Lung (tissue), 12 donors: ENCODE results near the gene CDHR1. TPM values are rescaled to one million over a fixed set of nuclear protein-coding genes. Genes with fewer than 3 reads are reported as not detected.

Source experiments
- ATAC-seq: fragments of 200-7000 bp; cut with Tn5 transposase; one replicate; pipeline ENCODE4 v1.9.1; 2020; ENCODE audit warnings: moderate number of reproducible peaks; ENCODE audit not compliant: insufficient read depth, low FRiP score
- DNase-seq, 3 donors: peaks; one replicate each; pipeline ENCODE4 v3.0.0-alpha.2; 2013 to 2017
- H3K27ac ChIP-seq, 2 donors: one replicate each; pipeline ENCODE4 v1.5.1; 2013; ENCODE audit warnings: mild to moderate bottlenecking in 2 of 2, moderate library complexity in 2 of 2, control low read depth in 1 of 2, inconsistent platforms in 1 of 2, low read depth in 1 of 2, low read length in 1 of 2
- H3K27me3 ChIP-seq, 3 donors: one replicate each; pipeline ENCODE4 v1.5.1; 2013; ENCODE audit warnings: low read length in 2 of 3; ENCODE audit not compliant: control insufficient read depth in 3 of 3, insufficient read depth in 3 of 3
- H3K36me3 ChIP-seq, 4 donors: one replicate each; pipeline ENCODE4 v1.5.1; 2013; ENCODE audit warnings: low read length in 4 of 4, mild to moderate bottlenecking in 1 of 4, moderate library complexity in 1 of 4; ENCODE audit not compliant: control insufficient read depth in 4 of 4, insufficient read depth in 4 of 4
- H3K4me1 ChIP-seq, 5 donors: one replicate each; pipeline ENCODE4 v1.5.1; 2013; ENCODE audit warnings: low read length in 5 of 5, mild to moderate bottlenecking in 2 of 5, moderate library complexity in 1 of 5; ENCODE audit not compliant: control insufficient read depth in 5 of 5, insufficient read depth in 5 of 5
- H3K4me3 ChIP-seq: one replicate; pipeline ENCODE4 v1.5.1; 2013; ENCODE audit warnings: mild to moderate bottlenecking, control low read depth, moderate library complexity
- H3K9ac ChIP-seq, 2 donors: one replicate each; pipeline ENCODE4 v1.5.1; 2013; ENCODE audit warnings: low read length in 2 of 2, control low read depth in 1 of 2; ENCODE audit not compliant: insufficient read depth in 1 of 2
- H3K9me3 ChIP-seq, 4 donors: one replicate each; pipeline ENCODE4 v1.5.1; 2013; ENCODE audit warnings: low read length in 3 of 4, mild to moderate bottlenecking in 1 of 4, moderate library complexity in 1 of 4; ENCODE audit not compliant: control insufficient read depth in 4 of 4, insufficient read depth in 3 of 4
- WGBS, 2 donors: extraction: QIAGEN DNeasy Blood & Tissue Kit; methylation state at CpG; one replicate each; pipeline ENCODE4 v1.1.7; 2013; 5-methylcytosine and 5-hydroxymethylcytosine counted together
- polyA plus RNA-seq, 2 donors: library from polyadenylated mRNA; stranded (reverse); fragments of 200-250 nt; gene quantifications; one replicate each; pipeline ENCODE4 v1.2.1, GENCODE V29; 2013
- total RNA-seq, 2 donors: library from RNA; depleted of rRNA in 1 of 2; stranded (reverse); fragments of >200 nt in 1 of 2; gene quantifications; one replicate each; pipeline ENCODE4 v1.2.1, GENCODE V29; 2014 to 2021
- TF ChIP-seq, protein P1 (sequence below): IDR thresholded peaks from 2 replicates; pipeline ENCODE4 v1.5.1; 2012; ENCODE audit warnings: mild to moderate bottlenecking; ENCODE audit errors: control extremely low read depth, extremely low read depth
- donor health status: control.
- donor health status: control.
- donor health status: Bipolar disorder and iron deficiency.
- donor health status: healthy.
- donor health status: DM: yes; HTN: yes; CAD: no.

The CDHR1 gene
- total and polyA plus RNA-seq, 4 donors: 0.10 to 0.49 (median 0.32) TPM

DNA sequence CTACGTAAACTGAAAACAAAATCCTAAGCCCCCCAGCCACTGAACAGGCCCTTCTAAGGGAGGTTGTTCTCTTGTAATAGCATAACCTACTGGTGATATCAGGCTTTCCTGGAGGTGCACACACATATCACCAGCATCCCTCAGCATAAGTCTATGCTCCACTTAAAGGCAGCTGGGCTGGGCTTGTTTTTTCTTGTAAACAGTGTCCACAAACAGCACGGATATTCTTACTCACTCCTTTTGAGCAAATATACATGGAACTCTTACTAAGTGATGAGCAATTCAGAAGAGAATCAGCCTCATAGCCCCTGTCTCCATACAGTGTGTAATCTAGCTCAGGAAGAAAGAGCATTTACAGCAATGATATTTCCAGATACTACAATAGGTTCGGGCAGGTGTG lies 44.6 kb downstream of the CDHR1 start:
- Histone ChIP-seq H3K9ac (no peak overlapping the region), H3K27me3 (peaks cover 0 to 3% (median 0%) of the 10 kb centered on the region in 3 donors), H3K27ac (no peak overlapping the region), H3K4me1 (no peaks in the 10 kb centered on the region), H3K4me3 (no peak overlapping the region), H3K36me3 (no peaks in the 10 kb centered on the region), H3K9me3 (peaks cover 0 to 6% (median 0%) of the 10 kb centered on the region in 4 donors)
- DNase-seq (no peak), ATAC-seq (no peak)
- TF ChIP-seq, protein P1, sequence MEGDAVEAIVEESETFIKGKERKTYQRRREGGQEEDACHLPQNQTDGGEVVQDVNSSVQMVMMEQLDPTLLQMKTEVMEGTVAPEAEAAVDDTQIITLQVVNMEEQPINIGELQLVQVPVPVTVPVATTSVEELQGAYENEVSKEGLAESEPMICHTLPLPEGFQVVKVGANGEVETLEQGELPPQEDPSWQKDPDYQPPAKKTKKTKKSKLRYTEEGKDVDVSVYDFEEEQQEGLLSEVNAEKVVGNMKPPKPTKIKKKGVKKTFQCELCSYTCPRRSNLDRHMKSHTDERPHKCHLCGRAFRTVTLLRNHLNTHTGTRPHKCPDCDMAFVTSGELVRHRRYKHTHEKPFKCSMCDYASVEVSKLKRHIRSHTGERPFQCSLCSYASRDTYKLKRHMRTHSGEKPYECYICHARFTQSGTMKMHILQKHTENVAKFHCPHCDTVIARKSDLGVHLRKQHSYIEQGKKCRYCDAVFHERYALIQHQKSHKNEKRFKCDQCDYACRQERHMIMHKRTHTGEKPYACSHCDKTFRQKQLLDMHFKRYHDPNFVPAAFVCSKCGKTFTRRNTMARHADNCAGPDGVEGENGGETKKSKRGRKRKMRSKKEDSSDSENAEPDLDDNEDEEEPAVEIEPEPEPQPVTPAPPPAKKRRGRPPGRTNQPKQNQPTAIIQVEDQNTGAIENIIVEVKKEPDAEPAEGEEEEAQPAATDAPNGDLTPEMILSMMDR: no peak
- 89 to 91% methylated on average over 3 of the region's 3 CpGs for WGBS, 2 donors

DNA sequence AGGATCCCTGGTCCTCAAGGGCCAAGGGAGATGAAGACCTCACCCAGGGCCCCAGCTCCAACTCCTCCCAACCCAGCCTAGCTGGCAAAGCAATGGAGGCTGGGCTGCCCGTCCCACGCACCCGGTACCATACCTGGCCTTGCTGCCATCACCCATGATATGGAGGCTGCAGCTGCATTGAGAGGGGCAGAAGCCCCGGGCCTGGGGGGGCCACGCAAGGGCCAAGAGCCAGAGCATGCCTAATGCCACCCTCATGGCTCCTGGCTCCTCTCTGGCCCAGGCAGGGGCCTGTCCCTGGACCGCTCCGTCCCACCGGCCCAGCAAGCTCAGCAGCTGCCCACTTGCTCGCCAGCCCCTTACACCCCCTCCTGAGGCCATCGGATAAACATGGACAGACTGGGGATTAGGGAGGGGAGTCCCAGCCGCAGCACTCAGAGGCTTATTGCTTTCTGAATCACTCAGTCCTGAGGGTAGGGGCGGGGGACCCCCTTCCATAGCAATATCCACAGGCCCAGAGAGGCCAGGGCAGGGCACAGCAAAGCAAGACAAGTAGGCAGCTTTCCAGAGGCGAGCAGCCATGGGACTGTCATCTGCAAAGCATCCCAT lies 47.0 kb downstream of the CDHR1 start, which contains the start of gene LRIT1:
Gene LRIT1 (minus strand): TSS at position 362 of the 606 bp plus-strand sequence. CDS start 107 bp downstream, at position 255.
- no peak within 1 kb of the TSS for H3K27ac ChIP-seq
- H3K27me3 ChIP-seq: peaks cover 0 to 3% (median 2%) of the 10 kb centered on the region in 3 donors
- no peaks in the 10 kb centered on the region for H3K36me3 ChIP-seq
- TF ChIP-seq, protein P1: no peak
- H3K9me3 ChIP-seq: peaks cover 0 to 6% (median 0%) of the 10 kb centered on the region in 4 donors
- WGBS, 2 donors: 87 to 88% methylated on average over 13 of the region's 13 CpGs
- DNase-seq: no peak
- H3K4me3 ChIP-seq: no peak within 1 kb of the TSS
- H3K9ac ChIP-seq: no peak within 1 kb of the TSS
- ATAC-seq: no peak
- H3K4me1 ChIP-seq: no peaks in the 10 kb centered on the region

DNA sequence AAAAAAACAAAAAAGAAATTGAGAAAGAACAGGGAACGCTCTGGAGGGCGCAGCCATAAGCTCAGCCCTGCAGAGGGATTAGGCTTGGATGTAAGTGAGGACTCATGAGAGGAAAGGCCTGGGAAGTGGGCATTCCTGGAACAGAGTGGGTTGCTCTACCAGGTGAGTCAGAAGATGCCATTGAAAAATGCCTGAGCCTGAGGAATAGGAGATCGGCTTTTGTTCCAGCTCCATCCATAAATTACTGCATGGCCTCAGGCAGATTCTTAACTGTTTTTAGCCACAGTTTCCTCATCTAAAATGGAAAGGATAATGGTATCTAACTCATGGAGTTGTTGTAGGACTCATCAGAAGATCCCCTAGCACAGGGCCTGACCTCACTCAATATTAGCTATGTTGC lies 49.4 kb downstream of the CDHR1 start:
- DNase-seq: no peak
- 93 to 99% methylated on average over 3 of the region's 3 CpGs for WGBS, 2 donors
- Histone ChIP-seq H3K27me3 (peaks cover 0 to 2% (median 0%) of the 10 kb centered on the region in 3 donors), H3K4me1 (no peaks in the 10 kb centered on the region), H3K4me3 (no peak overlapping the region), H3K9ac (no peak overlapping the region), H3K27ac (no peak overlapping the region), H3K36me3 (no peaks in the 10 kb centered on the region), H3K9me3 (no peaks in the 10 kb centered on the region)
- TF ChIP-seq, protein P1: no peak
- no peak for ATAC-seq
